Prostate gland (tissue), 2 donors: ENCODE results near the gene PAM16. TPM values are rescaled to one million over a fixed set of nuclear protein-coding genes. Genes with fewer than 3 reads are reported as not detected.

Experiments used
- DNase-seq: peaks from one replicate; pipeline ENCODE4 v3.0.0-alpha.2; 2019; ENCODE audit warnings: low spot score
- H3K27ac ChIP-seq, 2 donors: fragments of 200-600 bp; sonication (generic); 2 replicates each; pipeline ENCODE4 v1.5.1; 2017 to 2019
- H3K27me3 ChIP-seq: fragments of 200-600 bp; sonication (generic); replicated peaks from 2 replicates; pipeline ENCODE4 v1.5.1; 2019; ENCODE audit not compliant: insufficient read depth
- H3K36me3 ChIP-seq, 2 donors: fragments of 200-600 bp; sonication (generic); 1 replicate in 1 of 2; 2 replicates in 1 of 2; pipeline versions ENCODE4 v1.5.1 to v1.8.1; 2017 to 2019
- H3K4me1 ChIP-seq: fragments of 200-600 bp; sonication (generic); replicated peaks from 2 replicates; pipeline ENCODE4 v1.5.1; 2019
- H3K4me3 ChIP-seq, 2 donors: fragments of 200-600 bp; sonication (generic); 2 replicates each; pipeline ENCODE4 v1.5.1; 2017 to 2019
- H3K9me3 ChIP-seq: fragments of 200-600 bp; sonication (generic); 2 replicates; pipeline ENCODE4 v1.5.1; 2017
- POLR2A ChIP-seq: fragments of 450-650 bp; IDR thresholded peaks from one replicate; pipeline ENCODE4 v1.6.1; 2016; ENCODE audit warnings: antibody characterized with exemption, mild to moderate bottlenecking
- POLR2AphosphoS5 ChIP-seq: sonication (generic); formaldehyde crosslinking; IDR thresholded peaks from one replicate; pipeline ENCODE4 v1.6.1; 2017; ENCODE audit warnings: antibody characterized with exemption
- WGBS: methylation state at CpG from one replicate; pipeline ENCODE4 v1.1.5; 2018; 5-methylcytosine and 5-hydroxymethylcytosine counted together
- intact Hi-C: fragments of 100-400 bp; cut with DNase I; formaldehyde crosslinking; loops from one replicate; pipeline ENCODE4 v1.14.2; 2022
- total RNA-seq, 2 donors: library from RNA; depleted of rRNA; stranded (reverse); fragments of >200 nt; gene quantifications; one replicate each; pipeline ENCODE4 v1.1.0, GENCODE V29; 2016
- TF ChIP-seq, protein P1 (sequence below), 4 experiments: fragments of 200-600 bp in 2 of 4; fragments of 450-650 bp in 2 of 4; sonication (generic) in 2 of 4; IDR thresholded peaks; 1 replicate in 3 of 4; 2 replicates in 1 of 4; pipeline ENCODE4 v1.5.1; 2016 to 2019; ENCODE audit warnings: antibody characterized with exemption in 4 of 4, mild to moderate bottlenecking in 2 of 4, moderate library complexity in 2 of 4

Gene PAM16
- total RNA-seq, 2 donors from 2014 or later = 28.6 to 100 TPM

DNA sequence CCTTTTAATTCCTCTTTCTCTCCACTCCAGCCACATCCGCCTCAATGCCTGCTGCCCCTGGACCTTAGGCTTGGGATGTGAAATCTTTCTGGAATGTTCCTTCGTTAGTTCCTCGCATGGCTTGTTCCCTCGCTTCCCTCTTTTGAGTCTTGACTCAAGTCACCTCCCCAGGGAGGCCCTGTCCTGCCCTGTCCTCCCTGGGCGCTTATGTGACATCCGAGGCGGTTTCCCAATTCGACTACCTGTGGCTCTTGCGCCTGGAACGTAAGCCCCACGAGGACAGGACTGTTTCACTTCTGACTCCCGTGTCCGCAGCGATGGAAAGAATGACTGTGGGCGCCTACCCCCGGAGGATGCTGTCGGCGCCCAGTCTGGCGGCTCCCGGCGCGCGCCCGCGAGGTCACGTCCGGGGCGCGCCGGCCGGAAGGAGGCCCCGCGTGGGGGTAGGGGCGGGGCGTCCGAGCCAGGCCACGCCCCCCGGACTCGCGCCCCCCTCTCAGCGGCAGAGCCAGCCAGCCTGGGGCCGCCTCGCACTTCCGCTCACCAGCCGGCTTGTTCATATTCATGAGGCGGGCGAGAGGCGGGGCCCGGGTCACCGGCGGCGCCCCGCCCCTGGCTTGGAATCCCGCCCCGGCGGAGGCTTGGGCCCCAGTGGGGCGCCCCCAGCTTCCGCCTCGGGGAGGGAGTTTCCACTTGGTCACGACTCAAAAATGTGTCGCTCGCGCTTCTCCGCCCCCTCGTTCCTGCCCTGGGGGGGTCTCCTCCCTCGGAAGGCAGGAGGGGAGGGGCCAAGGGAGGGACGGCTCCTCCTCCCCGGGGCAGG, 43.7 kb downstream of the PAM16 start:
- Histone ChIP-seq H3K9me3 (no peaks in the 10 kb centered on the region), H3K4me1 (no peaks in the 10 kb centered on the region), H3K27me3 (no peaks in the 10 kb centered on the region), H3K27ac (peak overlapping the region; percentile 70 to 75), H3K4me3 (peak overlapping the region; percentile 30 to 41), H3K36me3 (no peaks in the 10 kb centered on the region)
- WGBS = 16% methylated on average over 25 of the region's 68 CpGs
- DNase-seq = peak; percentile 88
- intact Hi-C loops = no loop called here
- TF ChIP-seq POLR2AphosphoS5 (peak; percentile 89), POLR2A (peak; percentile 39)
- TF ChIP-seq, protein P1, sequence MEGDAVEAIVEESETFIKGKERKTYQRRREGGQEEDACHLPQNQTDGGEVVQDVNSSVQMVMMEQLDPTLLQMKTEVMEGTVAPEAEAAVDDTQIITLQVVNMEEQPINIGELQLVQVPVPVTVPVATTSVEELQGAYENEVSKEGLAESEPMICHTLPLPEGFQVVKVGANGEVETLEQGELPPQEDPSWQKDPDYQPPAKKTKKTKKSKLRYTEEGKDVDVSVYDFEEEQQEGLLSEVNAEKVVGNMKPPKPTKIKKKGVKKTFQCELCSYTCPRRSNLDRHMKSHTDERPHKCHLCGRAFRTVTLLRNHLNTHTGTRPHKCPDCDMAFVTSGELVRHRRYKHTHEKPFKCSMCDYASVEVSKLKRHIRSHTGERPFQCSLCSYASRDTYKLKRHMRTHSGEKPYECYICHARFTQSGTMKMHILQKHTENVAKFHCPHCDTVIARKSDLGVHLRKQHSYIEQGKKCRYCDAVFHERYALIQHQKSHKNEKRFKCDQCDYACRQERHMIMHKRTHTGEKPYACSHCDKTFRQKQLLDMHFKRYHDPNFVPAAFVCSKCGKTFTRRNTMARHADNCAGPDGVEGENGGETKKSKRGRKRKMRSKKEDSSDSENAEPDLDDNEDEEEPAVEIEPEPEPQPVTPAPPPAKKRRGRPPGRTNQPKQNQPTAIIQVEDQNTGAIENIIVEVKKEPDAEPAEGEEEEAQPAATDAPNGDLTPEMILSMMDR (IDR thresholded peaks at IDR 0.05) = no peak

DNA sequence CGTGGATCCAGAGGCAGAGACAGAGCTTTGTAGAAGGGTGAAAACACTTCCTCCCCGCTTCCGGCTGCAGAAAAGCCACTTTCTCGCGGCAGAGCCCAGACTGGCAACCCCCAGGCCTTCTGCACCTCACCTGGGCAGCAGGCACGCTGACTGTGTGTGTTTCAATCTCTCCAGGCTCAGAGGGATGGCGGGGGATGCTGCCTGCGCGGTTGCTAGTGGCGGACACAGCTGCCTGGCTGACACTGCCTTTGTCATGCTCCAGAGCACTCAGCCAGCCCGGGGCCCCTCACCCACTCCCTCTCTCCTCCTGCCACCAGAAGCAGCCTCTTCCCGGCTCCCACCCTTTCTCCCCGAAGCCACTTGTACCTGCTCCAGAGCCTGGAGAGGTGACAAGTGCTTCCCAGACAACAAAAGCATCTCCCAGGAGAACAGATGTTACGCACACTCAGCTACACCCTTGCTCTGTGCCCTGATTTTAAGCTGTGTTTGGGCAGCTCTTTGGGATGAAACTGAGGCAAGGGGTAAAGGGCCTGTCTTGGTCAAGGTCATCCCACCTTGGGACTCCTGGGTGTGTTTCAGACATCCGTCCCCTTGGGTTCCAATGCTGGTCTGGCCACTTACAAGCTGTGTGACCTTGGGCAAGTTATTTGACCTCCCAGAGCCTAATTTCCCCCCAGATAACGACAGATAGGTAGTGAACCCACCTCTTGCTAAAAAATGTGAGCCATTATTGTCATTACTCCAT, 44.5 kb downstream of the PAM16 start:
- 66% methylated on average over 16 of the region's 16 CpGs for WGBS
- Histone ChIP-seq H3K27me3 (no peaks in the 10 kb centered on the region), H3K4me1 (no peaks in the 10 kb centered on the region), H3K4me3 (peak overlapping the region in 1 of 2 donors; percentile 41), H3K9me3 (no peaks in the 10 kb centered on the region), H3K36me3 (no peaks in the 10 kb centered on the region), H3K27ac (peak overlapping the region; percentile 70 to 75)
- TF ChIP-seq POLR2A (no peak), POLR2AphosphoS5 (no peak)
- TF ChIP-seq, protein P1 (IDR thresholded peaks at IDR 0.05) = no peak
- DNase-seq = no peak
- intact Hi-C loops = no loop called here

DNA sequence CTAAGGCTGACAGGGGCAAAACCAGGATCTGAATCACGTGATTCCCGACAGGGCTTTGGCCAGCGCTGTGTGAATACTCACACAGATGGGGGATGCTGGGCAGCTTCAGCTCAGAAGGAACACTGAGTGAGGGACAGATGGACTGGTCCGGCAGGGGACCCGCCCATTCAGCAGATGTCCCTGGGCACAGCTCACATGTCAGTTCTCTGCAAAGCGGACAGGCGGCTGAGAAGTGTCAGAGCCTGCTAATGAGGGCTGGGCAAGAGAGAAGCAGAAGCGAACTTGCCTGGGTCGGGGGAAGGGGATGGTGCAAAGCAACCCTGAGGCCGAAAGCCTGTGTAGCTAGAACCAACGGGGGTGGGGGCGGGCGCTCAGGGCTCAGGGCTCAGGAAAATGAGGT, 47.1 kb downstream of the PAM16 start:
- intact Hi-C loops = no loop called here
- Histone ChIP-seq H3K9me3 (no peaks in the 10 kb centered on the region), H3K27ac (no peak overlapping the region), H3K4me1 (no peaks in the 10 kb centered on the region), H3K36me3 (no peaks in the 10 kb centered on the region), H3K4me3 (no peak overlapping the region), H3K27me3 (no peaks in the 10 kb centered on the region)
- no peak for DNase-seq
- WGBS = 71% methylated on average over 13 of the region's 13 CpGs
- TF ChIP-seq POLR2A (no peak), POLR2AphosphoS5 (no peak)
- TF ChIP-seq, protein P1 (IDR thresholded peaks at IDR 0.05) = no peak

DNA sequence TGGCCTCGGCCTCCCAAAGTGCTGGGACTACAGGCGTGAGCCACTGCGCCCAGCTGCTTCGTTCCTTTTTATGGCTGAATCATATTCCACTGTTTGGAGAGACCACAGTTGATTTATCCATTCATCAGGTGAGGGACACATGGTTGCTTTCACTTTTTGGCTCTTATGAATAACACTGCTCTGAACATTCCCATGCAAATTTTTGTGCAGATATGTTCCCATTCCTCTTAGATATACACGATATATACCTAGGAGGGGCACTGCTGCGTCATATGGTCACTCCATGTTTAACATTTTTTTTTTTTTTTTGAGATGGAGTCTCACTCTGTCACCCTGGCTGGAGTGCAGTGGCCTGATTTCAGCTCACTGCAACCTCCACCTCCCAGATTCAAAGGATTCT, 49.2 kb downstream of the PAM16 start:
- Histone ChIP-seq H3K4me1 (no peaks in the 10 kb centered on the region), H3K9me3 (no peaks in the 10 kb centered on the region), H3K4me3 (no peak overlapping the region), H3K36me3 (no peaks in the 10 kb centered on the region), H3K27me3 (no peaks in the 10 kb centered on the region), H3K27ac (no peak overlapping the region)
- intact Hi-C loops = no loop called here
- TF ChIP-seq POLR2A = no peak
- TF ChIP-seq POLR2AphosphoS5 = no peak
- TF ChIP-seq, protein P1 (IDR thresholded peaks at IDR 0.05) = no peak
- WGBS = 96% methylated on average over 6 of the region's 6 CpGs
- no peak for DNase-seq
